B cell (primary cell): ENCODE results near the gene DTHD1.

Source experiments
- CTCF ChIP-seq: fragments of 200-600 bp; IDR thresholded peaks from one replicate; pipeline ENCODE4 v1.8.0; 2022; ENCODE audit warnings: antibody characterized with exemption, mild to moderate bottlenecking
- EZH2 ChIP-seq: IDR thresholded peaks from 2 replicates; pipeline ENCODE4 v1.6.1; 2012; ENCODE audit warnings: borderline replicate concordance, low read depth, mild to moderate bottlenecking, moderate library complexity, low read length; ENCODE audit not compliant: insufficient read depth, poor library complexity, severe bottlenecking

GRCh38 chr4:36321176-36321575 is 39.8 kb downstream of the DTHD1 start:
- TF ChIP-seq CTCF (no peak), EZH2 (no peak)
